ENCODE results near the gene DOCK11. TPM values are rescaled to one million over a fixed set of nuclear protein-coding genes. Genes with fewer than 3 reads are reported as not detected.

DOCK11 gene
- total RNA-seq, 2 experiments from 2014 or later = 57.1 to 63.1 TPM

GRCh38 chrX:118493016-118493415 lies 2.6 kb upstream of the DOCK11 start:
- H3K4me1 Mint-ChIP-seq = peaks cover 12% of the 10 kb centered on the region
- CTCF ChIA-PET = no interaction called here
- H3K4me3 Mint-ChIP-seq = no peak overlapping the region
- ATAC-seq = no peak
- no peaks in the 10 kb centered on the region for H3K9me3 Mint-ChIP-seq (ENCODE audit: low read depth)
- peaks cover 8% of the 10 kb centered on the region for H3K36me3 Mint-ChIP-seq
- no peaks in the 10 kb centered on the region for H3K27me3 Mint-ChIP-seq
- no peak for DNase-seq
- H3K27ac Mint-ChIP-seq = no peak overlapping the region

GRCh38 chrX:118493653-118494297 lies 1.8 kb upstream of the DOCK11 start:
- DNase-seq (no peak), ATAC-seq (no peak)
- CTCF ChIA-PET = no interaction called here
- Mint-ChIP-seq H3K9me3 (ENCODE audit: low read depth) (no peaks in the 10 kb centered on the region), H3K36me3 (peaks cover 9% of the 10 kb centered on the region), H3K4me1 (peaks cover 17% of the 10 kb centered on the region), H3K27ac (no peak overlapping the region), H3K27me3 (no peaks in the 10 kb centered on the region), H3K4me3 (no peak overlapping the region)

- CTCF ChIA-PET = interaction anchor here (0.6 to 3.9 kb wide), 6 partner anchors 8 to 105 kb away, joined by 3 to 20 read pairs (median 8); no protein-coding TSS in a partner anchor
- Mint-ChIP-seq H3K27me3 (no peaks in the 10 kb centered on the region), H3K27ac (peak overlapping the region; percentile 99), H3K9me3 (ENCODE audit: low read depth) (no peaks in the 10 kb centered on the region), H3K36me3 (peaks cover 12% of the 10 kb centered on the region), H3K4me1 (peaks cover 23% of the 10 kb centered on the region), H3K4me3 (peak overlapping the region; percentile 99)
- DNase-seq (peak; percentile 90), ATAC-seq (peak; percentile 71)
These were observed 545 bp downstream of the DOCK11 start for GRCh38 chrX:118495958-118496762.

GRCh38 chrX:118496763-118497079 lies 1.1 kb downstream of the DOCK11 start:
- ATAC-seq = no peak
- CTCF ChIA-PET = interaction anchor here (0.6 to 3.9 kb wide), 4 partner anchors 7 to 105 kb away, joined by 3 to 20 read pairs (median 14); no protein-coding TSS in a partner anchor

DNA sequence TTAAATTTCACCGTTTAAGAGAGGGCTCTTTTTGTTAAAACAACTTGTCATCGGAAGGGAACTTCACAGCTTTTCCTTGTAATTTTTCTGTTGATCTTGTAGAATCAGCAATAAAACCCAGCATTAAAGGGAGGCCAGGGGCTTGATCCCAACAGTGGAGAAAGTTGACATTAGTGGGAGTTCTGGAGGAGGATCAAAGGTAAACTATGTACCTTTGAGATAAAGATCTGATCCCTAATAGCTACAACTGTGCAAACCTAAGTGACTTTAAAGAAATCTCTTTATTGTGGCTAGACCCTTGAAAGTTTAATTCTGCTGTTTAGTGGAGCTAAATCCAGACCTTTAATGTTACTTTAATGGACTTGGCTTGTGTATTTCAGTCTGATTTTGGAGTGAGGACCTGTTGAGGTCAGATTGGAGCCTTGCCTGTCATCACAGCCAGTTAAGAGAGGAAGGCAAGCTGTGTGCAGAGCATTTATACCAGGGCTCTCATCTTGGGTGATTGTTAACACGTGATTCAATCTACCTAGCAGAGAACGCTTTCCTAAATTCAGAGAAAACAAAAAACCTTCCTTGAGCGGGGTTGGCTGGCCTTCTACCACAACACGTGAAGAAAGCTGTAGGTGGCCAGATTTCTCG lies 1.7 kb downstream of the DOCK11 start:
- ATAC-seq = no peak
- Mint-ChIP-seq H3K27ac (peak overlapping the region; percentile 99), H3K9me3 (ENCODE audit: low read depth) (no peaks in the 10 kb centered on the region), H3K36me3 (peaks cover 12% of the 10 kb centered on the region), H3K4me3 (peak overlapping the region; percentile 99), H3K4me1 (peaks cover 29% of the 10 kb centered on the region), H3K27me3 (no peaks in the 10 kb centered on the region)
- CTCF ChIA-PET = interaction anchor here (2.6 to 3.9 kb wide), 3 partner anchors 31 to 104 kb away, joined by 11 to 20 read pairs (median 18); no protein-coding TSS in a partner anchor
- peak; percentile 63 for DNase-seq

More at GRCh38 chrX:118496763-118497079, 1.1 kb downstream of the DOCK11 start:
- Mint-ChIP-seq H3K27ac (peak overlapping the region; percentile 99), H3K9me3 (ENCODE audit: low read depth) (no peaks in the 10 kb centered on the region), H3K4me3 (peak overlapping the region; percentile 99), H3K4me1 (peaks cover 23% of the 10 kb centered on the region), H3K36me3 (peaks cover 12% of the 10 kb centered on the region), H3K27me3 (no peaks in the 10 kb centered on the region)
- DNase-seq = no peak

- Mint-ChIP-seq H3K36me3 (peaks cover 16% of the 10 kb centered on the region), H3K4me3 (peak overlapping the region; percentile 99), H3K9me3 (ENCODE audit: low read depth) (no peaks in the 10 kb centered on the region), H3K4me1 (peaks cover 38% of the 10 kb centered on the region), H3K27ac (no peak overlapping the region), H3K27me3 (no peaks in the 10 kb centered on the region)
- DNase-seq = no peak
- ATAC-seq = no peak
- CTCF ChIA-PET = interaction anchor here (0.8 to 3.9 kb wide), 3 partner anchors 21 to 40 kb away, joined by 3 to 20 read pairs (median 18); no protein-coding TSS in a partner anchor
These were observed 2.7 kb downstream of the DOCK11 start for GRCh38 chrX:118498351-118498750.

GRCh38 chrX:118498755-118499154 lies 3.1 kb downstream of the DOCK11 start:
- Mint-ChIP-seq H3K4me1 (peaks cover 42% of the 10 kb centered on the region), H3K36me3 (peaks cover 18% of the 10 kb centered on the region), H3K27me3 (no peaks in the 10 kb centered on the region), H3K9me3 (ENCODE audit: low read depth) (no peaks in the 10 kb centered on the region), H3K27ac (no peak overlapping the region), H3K4me3 (peak overlapping the region; percentile 24)
- DNase-seq = no peak
- CTCF ChIA-PET = interaction anchor here (0.8 kb wide), 1 partner anchor 21 kb away, joined by 3 read pairs; no protein-coding TSS in a partner anchor
- ATAC-seq = no peak

DNA sequence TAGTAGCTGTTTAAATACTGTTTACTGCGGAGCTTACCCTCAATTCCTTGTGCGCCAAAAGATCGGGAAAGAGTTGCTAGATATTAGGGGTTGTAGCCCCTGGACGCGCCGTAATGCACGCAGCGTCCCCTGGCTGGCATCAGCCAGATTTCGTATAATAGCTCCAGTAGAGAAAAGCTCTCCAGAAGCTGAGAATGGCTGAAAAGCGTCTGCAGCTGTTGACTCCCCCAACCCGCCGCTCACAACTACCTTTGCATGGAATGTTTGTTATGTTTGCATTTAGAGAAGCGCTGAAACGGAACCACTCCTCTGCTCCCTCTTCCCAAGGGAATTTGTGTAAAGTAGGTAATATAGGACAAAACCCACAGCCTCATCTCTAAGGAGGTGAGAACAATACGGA lies 3.7 kb downstream of the DOCK11 start:
- Mint-ChIP-seq H3K9me3 (ENCODE audit: low read depth) (no peaks in the 10 kb centered on the region), H3K36me3 (peaks cover 18% of the 10 kb centered on the region), H3K27me3 (no peaks in the 10 kb centered on the region), H3K27ac (no peak overlapping the region), H3K4me1 (peaks cover 45% of the 10 kb centered on the region), H3K4me3 (no peak overlapping the region)
- ATAC-seq = no peak
- CTCF ChIA-PET = no interaction called here
- no peak for DNase-seq

- Mint-ChIP-seq H3K36me3 (peaks cover 16% of the 10 kb centered on the region), H3K9me3 (ENCODE audit: low read depth) (no peaks in the 10 kb centered on the region), H3K4me1 (peaks cover 43% of the 10 kb centered on the region), H3K27me3 (no peaks in the 10 kb centered on the region), H3K27ac (peak overlapping the region; percentile 80), H3K4me3 (peak overlapping the region; percentile 42)
- ATAC-seq (no peak), DNase-seq (no peak)
- CTCF ChIA-PET = interaction anchor here (1.0 kb wide), 1 partner anchor 28 kb away, joined by 3 read pairs; no protein-coding TSS in a partner anchor
These were observed 6.7 kb downstream of the DOCK11 start for GRCh38 chrX:118502161-118502789.

DNA sequence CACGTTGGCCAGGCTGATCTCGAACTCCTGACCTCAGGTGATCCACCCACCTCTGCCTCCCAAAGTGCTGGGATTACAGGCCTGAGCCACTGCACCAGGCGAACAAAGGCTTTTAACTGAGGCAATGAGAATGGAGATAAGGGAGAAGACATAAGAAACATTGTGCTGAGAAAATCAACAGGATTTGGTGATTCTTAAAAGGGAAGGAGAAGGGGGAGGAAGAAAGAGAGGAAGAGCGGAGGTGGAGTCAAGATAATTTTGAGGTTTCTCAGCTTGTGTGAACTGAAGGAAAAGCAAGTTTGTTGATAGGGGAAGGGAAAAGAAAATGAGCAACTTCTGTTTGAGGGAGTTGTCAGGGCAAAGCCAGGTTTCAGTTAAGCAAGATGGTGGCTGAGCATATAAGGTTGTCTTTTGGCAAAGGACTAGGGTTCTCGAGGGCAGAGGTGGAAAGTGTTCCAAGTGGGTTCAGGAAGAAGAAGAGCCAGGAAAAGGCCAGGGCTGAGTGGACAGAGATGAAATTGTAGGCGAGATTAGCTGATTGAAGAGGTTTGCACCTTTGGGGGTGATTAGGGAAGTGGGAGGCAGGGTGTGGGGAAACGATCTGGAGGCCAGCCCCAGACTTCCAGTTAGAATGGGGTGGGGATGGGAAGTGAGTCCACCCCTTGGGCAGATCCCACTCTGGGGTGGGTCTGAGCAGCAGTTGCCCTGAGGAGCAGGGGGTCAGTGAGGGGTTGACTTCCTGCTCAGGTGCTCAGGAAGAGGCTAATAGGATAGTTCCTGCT lies 7.8 kb downstream of the DOCK11 start:
- CTCF ChIA-PET = interaction anchor here (0.7 kb wide), 1 partner anchor 7 kb away, joined by 3 read pairs; no protein-coding TSS in a partner anchor
- Mint-ChIP-seq H3K27ac (peak overlapping the region; percentile 80), H3K27me3 (no peaks in the 10 kb centered on the region), H3K36me3 (peaks cover 9% of the 10 kb centered on the region), H3K4me1 (peaks cover 33% of the 10 kb centered on the region), H3K4me3 (peak overlapping the region; percentile 42), H3K9me3 (ENCODE audit: low read depth) (no peaks in the 10 kb centered on the region)
- DNase-seq (no peak), ATAC-seq (peak; percentile 27)

DNA sequence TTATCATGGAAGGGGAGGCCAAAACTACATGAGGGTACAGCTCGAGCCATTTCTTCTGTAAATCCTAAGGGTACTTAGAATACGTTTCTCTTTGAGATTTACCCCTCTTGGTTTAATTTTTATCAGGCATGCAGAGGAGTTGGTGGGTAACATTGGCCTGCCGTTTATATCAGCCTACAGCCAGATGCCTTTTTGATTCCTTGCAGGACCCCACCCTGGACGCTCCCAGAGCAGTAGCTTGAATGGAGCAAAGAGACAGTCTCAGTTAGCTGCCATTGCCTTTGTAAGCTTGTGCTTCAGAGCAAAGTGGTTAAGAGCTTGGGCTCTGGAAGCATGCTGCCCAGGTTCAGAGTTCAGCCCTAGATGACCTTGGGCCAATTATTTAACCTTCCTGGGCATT lies 9.0 kb downstream of the DOCK11 start:
- Mint-ChIP-seq H3K9me3 (ENCODE audit: low read depth) (no peaks in the 10 kb centered on the region), H3K4me3 (no peak overlapping the region), H3K36me3 (peaks cover 12% of the 10 kb centered on the region), H3K4me1 (peaks cover 25% of the 10 kb centered on the region), H3K27me3 (no peaks in the 10 kb centered on the region), H3K27ac (no peak overlapping the region)
- no peak for ATAC-seq
- no peak for DNase-seq
- CTCF ChIA-PET = interaction anchor here (0.7 kb wide), 1 partner anchor 8 kb away, joined by 3 read pairs; no protein-coding TSS in a partner anchor

DNA sequence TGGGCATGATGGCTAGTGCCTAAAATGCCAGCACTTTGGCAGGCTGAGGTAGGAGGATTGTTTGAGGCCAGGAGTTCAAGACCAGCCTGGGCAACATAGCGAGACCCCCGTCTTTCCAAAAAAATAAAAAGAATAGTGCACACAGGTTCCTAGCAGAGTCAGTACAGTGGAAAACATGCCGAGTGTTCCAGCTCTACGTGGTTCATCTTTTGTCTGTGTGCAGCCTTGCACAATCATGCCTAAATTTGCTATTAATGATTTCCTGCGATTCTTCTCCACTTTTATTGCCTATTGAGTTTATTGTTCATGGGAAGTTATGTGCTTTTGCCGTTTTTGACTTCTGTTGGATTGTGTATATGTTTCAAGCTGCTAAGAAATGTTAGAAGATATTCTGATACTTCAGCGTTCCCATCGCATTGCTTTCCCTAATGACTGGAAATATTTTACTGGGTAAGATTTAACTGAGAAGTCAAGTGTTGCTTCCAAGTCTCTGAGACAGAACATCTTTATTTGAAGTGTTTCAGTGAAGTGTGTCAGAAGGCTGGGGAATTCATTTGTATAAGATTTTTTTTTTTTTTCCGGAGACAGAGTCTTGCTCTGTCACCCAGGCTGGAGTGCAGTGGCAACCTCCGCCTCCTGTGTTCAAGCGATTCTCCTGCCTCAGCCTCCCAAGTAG lies 11.3 kb downstream of the DOCK11 start:
- no peak for DNase-seq
- Mint-ChIP-seq H3K27me3 (no peaks in the 10 kb centered on the region), H3K4me1 (peaks cover 23% of the 10 kb centered on the region), H3K36me3 (peaks cover 16% of the 10 kb centered on the region), H3K4me3 (no peak overlapping the region), H3K9me3 (ENCODE audit: low read depth) (no peaks in the 10 kb centered on the region), H3K27ac (no peak overlapping the region)
- no peak for ATAC-seq
- CTCF ChIA-PET = no interaction called here

Measured in activated CD8-positive, alpha-beta memory T cell treated with anti-CD3 and anti-CD28 coated beads, Interleukin-2, amount 10 ng/mL, durations not matched to agents 7 days and 5 days (primary cell).